ENCODE measurements around the gene RASD1.
"Not testable (repeated sequence)": the region's sequence is repeated elsewhere in the genome, so short reads cannot be mapped to it uniquely, and the experiment has no call there.

Gene RASD1

DNA sequence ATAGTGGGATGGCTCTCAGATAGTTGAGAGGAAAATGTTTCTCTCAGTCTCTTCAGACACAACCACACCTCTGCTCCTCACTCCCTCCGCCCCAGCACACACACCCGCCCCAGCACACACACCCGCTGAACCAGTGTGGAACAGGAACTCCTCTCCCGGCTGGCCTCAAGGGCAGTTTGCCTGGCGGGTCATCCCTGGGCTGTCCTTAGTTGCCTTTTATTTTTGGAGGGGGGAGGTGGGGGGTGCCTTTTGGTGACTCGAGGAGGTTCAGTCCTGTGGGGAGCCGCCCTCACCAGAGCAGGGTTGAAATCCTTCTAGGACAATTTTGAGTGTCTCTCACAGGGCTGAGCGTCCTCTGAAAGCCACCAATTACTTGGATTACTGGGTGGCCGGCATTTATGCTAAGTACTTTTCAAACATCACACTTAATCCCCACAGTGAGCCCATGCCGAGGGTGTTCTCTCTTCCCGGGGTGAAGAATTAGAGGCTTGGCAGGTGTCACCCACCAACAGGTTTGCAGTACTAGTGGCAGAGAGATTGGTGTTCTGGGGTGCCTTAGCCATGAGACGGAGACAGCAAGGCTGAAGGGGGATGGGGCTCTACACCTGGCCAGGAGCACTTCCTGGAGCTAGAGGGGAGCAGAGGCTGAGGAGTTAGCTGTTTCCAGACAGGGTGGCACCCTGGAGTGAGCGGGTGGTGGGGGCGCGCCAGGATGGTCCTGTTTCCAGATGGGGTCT is 2.8 kb downstream of the RASD1 start:
- peaks cover 21 to 33% (median 27%) of the 10 kb centered on the region in 11 experiments for H3K27me3 ChIP-seq
- peak overlapping the region; percentile 38 to 99 (median 99); a peak in 21 of 22 replicates for H3K4me2 ChIP-seq
- peak overlapping the region in 4 of 11 experiments; percentile 19 to 82 (median 55); a peak in 7 of 22 replicates for H3K9ac ChIP-seq
- H3K36me3 ChIP-seq: peaks cover 13 to 44% (median 28%) of the 10 kb centered on the region in 11 experiments; a peak in 20 of 22 replicates
- peaks cover 52 to 94% (median 82%) of the 10 kb centered on the region in 10 experiments for H3K4me1 ChIP-seq
- H3K27ac ChIP-seq: no peak overlapping the region
- H4K20me1 ChIP-seq: peaks cover 43 to 84% (median 64%) of the 10 kb centered on the region in 11 experiments; a peak in 21 of 22 replicates
- H3K4me3 ChIP-seq: no peak overlapping the region; a peak in 2 of 20 replicates
- no peaks in the 10 kb centered on the region for H3K9me3 ChIP-seq (replicated peaks in 1 of 11)
- TF ChIP-seq Cebpa-rat (IDR thresholded peaks at IDR 0.05): no peak

- peaks cover 52 to 92% (median 82%) of the 10 kb centered on the region in 10 experiments for H3K4me1 ChIP-seq
- peaks cover 21 to 33% (median 27%) of the 10 kb centered on the region in 11 experiments for H3K27me3 ChIP-seq
- H3K4me2 ChIP-seq: peak overlapping the region; percentile 38 to 99 (median 99); a peak in 19 of 22 replicates
- no peak overlapping the region for H3K4me3 ChIP-seq
- peaks cover 43 to 84% (median 66%) of the 10 kb centered on the region in 11 experiments; a peak in 21 of 22 replicates for H4K20me1 ChIP-seq
- H3K36me3 ChIP-seq: peaks cover 22 to 53% (median 36%) of the 10 kb centered on the region in 11 experiments
- no peak overlapping the region for H3K27ac ChIP-seq
- no peak for TF ChIP-seq Cebpa-rat (IDR thresholded peaks at IDR 0.05)
- peak overlapping the region in 2 of 11 experiments; percentile 42 to 48; a peak in 3 of 22 replicates for H3K9ac ChIP-seq
- no peaks in the 10 kb centered on the region for H3K9me3 ChIP-seq (replicated peaks in 1 of 11)
Observed at GRCh38 chr17:17492571-17492970, 3.6 kb downstream of the RASD1 start.

- Histone ChIP-seq H3K4me1 (peaks cover 52 to 92% (median 78%) of the 10 kb centered on the region in 10 experiments), H3K36me3 (peaks cover 26 to 58% (median 41%) of the 10 kb centered on the region in 11 experiments)
- no peak for TF ChIP-seq Cebpa-rat (IDR thresholded peaks at IDR 0.05)
Observed at GRCh38 chr17:17492085-17492484, 4.1 kb downstream of the RASD1 start.

GRCh38 chr17:17491546-17491988 is 4.6 kb downstream of the RASD1 start:
- Histone ChIP-seq H3K4me1 (peaks cover 50 to 89% (median 76%) of the 10 kb centered on the region in 10 experiments), H3K27me3 (peaks cover 21 to 32% (median 27%) of the 10 kb centered on the region in 11 experiments), H3K4me3 (peak overlapping the region in 4 of 10 experiments; percentile 3 to 30 (median 21); a peak in 2 of 20 replicates), H4K20me1 (peaks cover 43 to 87% (median 67%) of the 10 kb centered on the region in 11 experiments; a peak in 21 of 22 replicates), H3K36me3 (peaks cover 27 to 63% (median 43%) of the 10 kb centered on the region in 11 experiments), H3K9me3 (replicated peaks in 1 of 11) (peaks cover 0 to 2% (median 0%) of the 10 kb centered on the region in 11 experiments; a peak in 7 of 22 replicates), H3K4me2 (peak overlapping the region; percentile 52 to 99 (median 98)), H3K27ac (peak overlapping the region in 3 of 11 experiments; percentile 3 to 7 (median 5); a peak in 4 of 22 replicates), H3K9ac (peak overlapping the region in 7 of 11 experiments; percentile 14 to 48 (median 29); a peak in 8 of 22 replicates)
- TF ChIP-seq Cebpa-rat (IDR thresholded peaks at IDR 0.05): no peak

More at GRCh38 chr17:17492085-17492484, 4.1 kb downstream of the RASD1 start:
- Histone ChIP-seq H3K9me3 (replicated peaks in 1 of 11) (no peaks in the 10 kb centered on the region), H3K27me3 (peaks cover 21 to 33% (median 27%) of the 10 kb centered on the region in 11 experiments), H3K9ac (peak overlapping the region in 5 of 11 experiments; percentile 14 to 48 (median 29); a peak in 5 of 22 replicates), H3K27ac (peak overlapping the region in 3 of 11 experiments; percentile 3 to 7 (median 5); a peak in 4 of 22 replicates), H3K4me2 (peak overlapping the region in 10 of 11 experiments; percentile 60 to 99 (median 98); a peak in 18 of 22 replicates), H4K20me1 (peaks cover 43 to 87% (median 66%) of the 10 kb centered on the region in 11 experiments; a peak in 21 of 22 replicates), H3K4me3 (0 out of 20 replicates have a peak overlapping the region, but pooled peaks of 2 of the 10 experiments have one; percentile 3 to 24)

DNA sequence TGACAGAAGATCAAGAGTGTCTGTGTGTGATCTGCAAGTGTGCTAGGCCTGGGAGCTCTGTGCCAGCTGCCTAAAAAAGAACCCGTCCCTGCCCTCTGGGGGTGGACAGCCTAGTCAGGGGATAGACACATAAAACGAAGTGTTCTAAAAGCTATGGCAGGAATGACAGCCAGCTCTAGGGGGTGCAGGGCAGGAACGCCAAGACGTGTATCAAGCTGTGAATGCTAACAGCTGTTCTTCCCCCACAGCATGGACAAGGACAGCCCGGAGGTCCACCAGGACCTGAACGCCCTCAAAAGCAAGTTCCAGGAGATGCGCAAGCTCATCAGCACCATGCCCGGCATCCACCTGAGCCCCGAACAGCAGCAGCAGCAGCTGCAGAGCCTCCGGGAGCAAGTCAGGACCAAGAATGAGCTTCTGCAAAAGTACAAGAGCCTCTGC is 5.1 kb downstream of the RASD1 start:
- no peak for TF ChIP-seq Cebpa-rat (IDR thresholded peaks at IDR 0.05)
- H3K27ac ChIP-seq: no peak overlapping the region
- H3K4me3 ChIP-seq: peak overlapping the region in 3 of 10 experiments; percentile 3 to 30 (median 24); a peak in 2 of 20 replicates
- peaks cover 43 to 92% (median 70%) of the 10 kb centered on the region in 11 experiments; a peak in 21 of 22 replicates for H4K20me1 ChIP-seq
- peaks cover 31 to 68% (median 48%) of the 10 kb centered on the region in 11 experiments for H3K36me3 ChIP-seq
- peak overlapping the region in 2 of 11 experiments; percentile 29 to 48; a peak in 2 of 22 replicates for H3K9ac ChIP-seq
- H3K4me1 ChIP-seq: peaks cover 50 to 91% (median 76%) of the 10 kb centered on the region in 10 experiments
- H3K9me3 ChIP-seq (replicated peaks in 1 of 11): peaks cover 0 to 6% (median 0%) of the 10 kb centered on the region in 11 experiments; a peak in 8 of 22 replicates
- H3K4me2 ChIP-seq: peak overlapping the region; percentile 52 to 99 (median 98)
- H3K27me3 ChIP-seq: peaks cover 17 to 27% (median 24%) of the 10 kb centered on the region in 11 experiments

DNA sequence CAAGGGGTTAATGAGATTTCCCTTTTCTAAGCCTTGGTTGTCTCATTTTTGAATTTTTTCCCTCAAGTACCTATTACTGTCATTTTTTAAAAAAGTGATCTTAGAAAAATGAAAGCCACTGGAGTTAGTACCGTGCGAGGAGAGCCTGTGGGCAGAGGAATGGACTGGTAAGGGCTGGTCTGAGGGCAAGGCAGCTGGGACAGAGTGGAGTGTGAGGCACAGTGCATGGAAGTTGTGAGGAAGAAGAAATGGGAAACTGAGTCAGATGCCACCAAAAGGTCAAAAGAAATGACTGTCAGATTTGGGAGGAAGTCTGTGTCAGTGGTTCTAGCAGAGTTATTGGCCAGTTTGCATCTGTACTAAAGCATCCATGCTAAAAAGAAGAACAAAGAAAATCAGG is 8.2 kb downstream of the RASD1 start:
- Histone ChIP-seq H3K4me1 (peaks cover 45 to 86% (median 66%) of the 10 kb centered on the region in 10 experiments), H3K4me3 (no peak overlapping the region), H4K20me1 (peaks cover 34 to 89% (median 76%) of the 10 kb centered on the region in 11 experiments; a peak in 21 of 22 replicates), H3K9me3 (replicated peaks in 1 of 11) (peaks cover 0 to 10% (median 0%) of the 10 kb centered on the region in 11 experiments; a peak in 8 of 22 replicates), H3K27me3 (no peaks in the 10 kb centered on the region; a peak in 2 of 22 replicates), H3K36me3 (peaks cover 39 to 87% (median 65%) of the 10 kb centered on the region in 11 experiments), H3K4me2 (0 out of 22 replicates have a peak overlapping the region, but pooled peaks of 1 of the 11 experiments have one; percentile 12), H3K27ac (no peak overlapping the region), H3K9ac (no peak overlapping the region)
- no peak for TF ChIP-seq Cebpa-rat (IDR thresholded peaks at IDR 0.05)

DNA sequence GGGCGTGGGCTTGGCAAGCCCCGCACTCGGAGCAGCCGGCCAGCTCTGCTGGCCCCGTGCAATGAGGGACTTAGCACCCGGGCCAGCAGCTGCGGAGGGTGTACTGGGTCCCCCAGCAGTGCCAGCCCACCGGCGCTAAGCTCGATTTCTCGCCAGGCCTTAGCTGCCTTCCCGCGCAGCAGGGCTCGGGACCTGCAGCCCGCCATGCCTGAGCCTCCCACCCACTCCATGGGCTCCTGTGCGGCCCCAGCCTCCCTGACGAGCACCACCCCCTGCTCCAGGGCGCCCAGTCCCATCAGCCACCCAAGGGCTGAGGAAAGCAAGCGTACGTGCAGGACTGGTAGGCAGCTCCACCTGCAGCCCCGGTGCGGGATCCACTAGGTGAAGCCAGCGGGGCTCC is 9.8 kb downstream of the RASD1 start:
- Histone ChIP-seq H3K9me3 (replicated peaks in 1 of 11) (peaks cover 0 to 10% (median 0%) of the 10 kb centered on the region in 11 experiments; a peak in 8 of 22 replicates), H3K36me3 (peaks cover 27 to 84% (median 59%) of the 10 kb centered on the region in 11 experiments), H4K20me1 (peaks cover 34 to 88% (median 76%) of the 10 kb centered on the region in 11 experiments; a peak in 21 of 22 replicates), H3K4me1 (peaks cover 49 to 83% (median 64%) of the 10 kb centered on the region in 10 experiments)
- not testable (repeated sequence) for H3K27ac ChIP-seq, H3K4me2 ChIP-seq, H3K27me3 ChIP-seq, H3K9ac ChIP-seq, H3K4me3 ChIP-seq

GRCh38 chr17:17485420-17485819 is 10.8 kb downstream of the RASD1 start:
- H3K36me3 ChIP-seq: peaks cover 27 to 91% (median 61%) of the 10 kb centered on the region in 11 experiments

More at GRCh38 chr17:17485420-17485819, 10.8 kb downstream of the RASD1 start:
- Histone ChIP-seq H3K27ac (no peak overlapping the region), H3K27me3 (no peaks in the 10 kb centered on the region; a peak in 1 of 22 replicates), H3K9ac (no peak overlapping the region), H3K4me2 (no peak overlapping the region; a peak in 2 of 22 replicates), H3K4me1 (peaks cover 49 to 83% (median 64%) of the 10 kb centered on the region in 10 experiments), H3K4me3 (no peak overlapping the region), H4K20me1 (peaks cover 28 to 86% (median 75%) of the 10 kb centered on the region in 11 experiments; a peak in 20 of 22 replicates), H3K9me3 (replicated peaks in 1 of 11) (peaks cover 0 to 10% (median 0%) of the 10 kb centered on the region in 11 experiments; a peak in 8 of 22 replicates)
- TF ChIP-seq Cebpa-rat (IDR thresholded peaks at IDR 0.05): no peak

All from BLaER1 treated with 17β-estradiol and CSF1 and Interleukin-3, amounts not matched to agents 10 nM and 100 nM (cell line).